Mesenchymal stem cell (in vitro differentiated cells and primary cell): ENCODE measurements around the gene PCDHB6.
"Not testable (repeated sequence)": the region's sequence is repeated elsewhere in the genome, so short reads cannot be mapped to it uniquely, and the experiment has no call there.

ENCODE experiments used
- DNase-seq: peaks from one replicate; pipeline ENCODE4 v3.0.0-alpha.2; 2013
- H2AFZ ChIP-seq: one replicate; pipeline ENCODE4 v1.6.1; 2013; ENCODE audit warnings: low read depth, mild to moderate bottlenecking, control low read depth, inconsistent platforms, low read length, moderate library complexity
- H2AK5ac ChIP-seq: 2 replicates; pipeline ENCODE4 v1.6.1; 2013; ENCODE audit warnings: low read length, moderate library complexity, mild to moderate bottlenecking, inconsistent platforms; ENCODE audit not compliant: severe bottlenecking
- H2BK120ac ChIP-seq: one replicate; pipeline ENCODE4 v1.6.1; 2013; ENCODE audit warnings: low read depth, mild to moderate bottlenecking, inconsistent platforms, low read length, moderate library complexity
- H2BK12ac ChIP-seq, 2 experiments: one replicate each; pipeline ENCODE4 v1.6.1; 2013; ENCODE audit warnings: inconsistent platforms in 2 of 2, low read length in 2 of 2, mild to moderate bottlenecking in 2 of 2, moderate library complexity in 2 of 2, control low read depth in 1 of 2
- H2BK15ac ChIP-seq: one replicate; pipeline ENCODE4 v1.6.1; 2013; ENCODE audit warnings: mild to moderate bottlenecking, low read depth, inconsistent platforms; ENCODE audit not compliant: poor library complexity, severe bottlenecking
- H2BK5ac ChIP-seq: 2 replicates; pipeline ENCODE4 v1.6.1; 2013; ENCODE audit warnings: low read depth, mild to moderate bottlenecking, low read length, control low read depth, inconsistent platforms; ENCODE audit not compliant: poor library complexity, severe bottlenecking
- H3K14ac ChIP-seq, 2 experiments: one replicate each; pipeline ENCODE4 v1.6.1; 2013; ENCODE audit warnings: inconsistent platforms in 2 of 2, low read length in 2 of 2, control low read depth in 1 of 2, mild to moderate bottlenecking in 1 of 2, moderate library complexity in 1 of 2
- H3K18ac ChIP-seq, 2 experiments: one replicate each; pipeline ENCODE4 v1.6.1; 2013; ENCODE audit warnings: inconsistent platforms in 2 of 2, low read length in 2 of 2, control low read depth in 1 of 2, low read depth in 1 of 2, mild to moderate bottlenecking in 1 of 2
- H3K23ac ChIP-seq, 2 experiments: one replicate each; pipeline ENCODE4 v1.6.1; 2013; ENCODE audit warnings: inconsistent platforms in 2 of 2, low read length in 2 of 2, mild to moderate bottlenecking in 2 of 2, moderate library complexity in 2 of 2, control low read depth in 1 of 2
- H3K27ac ChIP-seq: 2 replicates; pipeline ENCODE4 v1.5.1; 2013; ENCODE audit warnings: mild to moderate bottlenecking, moderate library complexity, low read length, control low read depth, inconsistent platforms; ENCODE audit not compliant: poor library complexity, severe bottlenecking
- H3K27me3 ChIP-seq, 2 experiments: 2 replicates each; pipeline versions ENCODE4 v1.6.1 to v1.7.0; 2013; ENCODE audit warnings: low read length in 2 of 2, mild to moderate bottlenecking in 2 of 2, moderate library complexity in 2 of 2, control low read depth in 1 of 2, inconsistent platforms in 1 of 2; ENCODE audit not compliant: control insufficient read depth in 1 of 2, insufficient read depth in 1 of 2
- H3K36me3 ChIP-seq, 2 experiments: 2 replicates each; pipeline versions ENCODE4 v1.6.1 to v1.7.0; 2013; ENCODE audit warnings: low read length in 2 of 2, control low read depth in 1 of 2, inconsistent platforms in 1 of 2, low read depth in 1 of 2, mild to moderate bottlenecking in 1 of 2; ENCODE audit not compliant: insufficient read depth in 2 of 2, control insufficient read depth in 1 of 2
- H3K4ac ChIP-seq, 2 experiments: one replicate each; pipeline ENCODE4 v1.6.1; 2013; ENCODE audit warnings: inconsistent platforms in 2 of 2, low read length in 2 of 2, mild to moderate bottlenecking in 2 of 2, moderate library complexity in 2 of 2, control low read depth in 1 of 2, low read depth in 1 of 2
- H3K4me1 ChIP-seq: 2 replicates; pipeline ENCODE4 v1.6.1; 2013; ENCODE audit warnings: low read depth, low read length, control low read depth; ENCODE audit not compliant: control insufficient read depth, insufficient read depth
- H3K4me2 ChIP-seq: 2 replicates; pipeline ENCODE4 v1.6.1; 2013; ENCODE audit warnings: low read length, mild to moderate bottlenecking, inconsistent platforms; ENCODE audit not compliant: poor library complexity, severe bottlenecking
- H3K4me3 ChIP-seq, 2 experiments: 2 replicates each; pipeline versions ENCODE4 v1.5.1 to v1.7.0; 2013; ENCODE audit warnings: low read length in 2 of 2, mild to moderate bottlenecking in 2 of 2, control low read depth in 1 of 2, low read depth in 1 of 2; ENCODE audit not compliant: insufficient read depth in 1 of 2
- H3K79me1 ChIP-seq: replicated peaks from 2 replicates; pipeline ENCODE4 v1.6.1; 2013; ENCODE audit warnings: mild to moderate bottlenecking, control low read depth, low read length, inconsistent platforms; ENCODE audit not compliant: poor library complexity, severe bottlenecking
- H3K9ac ChIP-seq: 2 replicates; pipeline ENCODE4 v1.7.0; 2013; ENCODE audit warnings: mild to moderate bottlenecking, low read length, moderate library complexity
- H3K9me3 ChIP-seq: 2 replicates; pipeline ENCODE4 v1.7.0; 2013; ENCODE audit warnings: mild to moderate bottlenecking, low read length; ENCODE audit not compliant: control insufficient read depth
- H4K8ac ChIP-seq: one replicate; pipeline ENCODE4 v1.6.1; 2013; ENCODE audit warnings: inconsistent platforms, mild to moderate bottlenecking, low read length, moderate library complexity
- H4K91ac ChIP-seq: one replicate; pipeline ENCODE4 v1.6.1; 2013; ENCODE audit warnings: mild to moderate bottlenecking, low read length, inconsistent platforms
- WGBS: methylation state at CpG from one replicate; pipeline ENCODE4 v1.1.7; 2013; ENCODE audit warnings: mixed read lengths; 5-methylcytosine and 5-hydroxymethylcytosine counted together

Gene PCDHB6

GRCh38 chr5:141157901-141158300 is 8.0 kb downstream of the PCDHB6 start:
- WGBS, result 90% methylated on average over 18 of the region's 28 CpGs
- not testable (repeated sequence) for H2AK5ac ChIP-seq, H2BK12ac ChIP-seq, H4K91ac ChIP-seq, DNase-seq, H3K4ac ChIP-seq, H3K14ac ChIP-seq, H2BK15ac ChIP-seq, H3K23ac ChIP-seq, H3K36me3 ChIP-seq, H3K27ac ChIP-seq, H3K4me1 ChIP-seq, H3K27me3 ChIP-seq, H3K18ac ChIP-seq, H2AFZ ChIP-seq, H4K8ac ChIP-seq, H2BK5ac ChIP-seq, H2BK120ac ChIP-seq, H3K4me2 ChIP-seq, H3K79me1 ChIP-seq, H3K4me3 ChIP-seq, H3K9ac ChIP-seq
- H3K9me3 ChIP-seq, result peaks cover 59% of the 10 kb centered on the region

GRCh38 chr5:141172381-141173204 is 22.7 kb downstream of the PCDHB6 start, which contains the start of gene PCDHB7:
Gene PCDHB7, plus strand, starts transcription at chr5:141172644. Its CDS starts 192 bp downstream, at chr5:141172836.
- Histone ChIP-seq H3K9me3 (peaks cover 61% of the 10 kb centered on the region), H2BK120ac (no peak within 1 kb of the TSS), H3K27ac (no peak within 1 kb of the TSS), H3K4me1 (no peaks in the 10 kb centered on the region), H3K4me2 (no peak within 1 kb of the TSS), H3K4me3 (peak within 1 kb of the TSS in 1 of 2 experiments; percentile 59), H3K27me3 (no peaks in the 10 kb centered on the region), H3K23ac (no peak within 1 kb of the TSS), H3K14ac (no peak within 1 kb of the TSS), H3K18ac (no peak within 1 kb of the TSS), H3K4ac (no peak within 1 kb of the TSS), H2AFZ (no peak within 1 kb of the TSS), H4K8ac (no peak within 1 kb of the TSS), H3K36me3 (no peaks in the 10 kb centered on the region), H2BK12ac (no peak within 1 kb of the TSS), H2BK5ac (no peak within 1 kb of the TSS), H3K9ac (peak within 1 kb of the TSS; percentile 55), H4K91ac (no peak within 1 kb of the TSS), H2AK5ac (no peak within 1 kb of the TSS), H2BK15ac (no peak within 1 kb of the TSS), H3K79me1 (no peaks in the 10 kb centered on the region)
- 76% methylated on average over 20 of the region's 20 CpGs for WGBS
- DNase-seq, result peak; percentile 13

GRCh38 chr5:141174291-141175104 is 24.6 kb downstream of the PCDHB6 start:
- WGBS, result 94% methylated on average over 68 of the region's 79 CpGs
- not testable (repeated sequence) for H4K91ac ChIP-seq, DNase-seq, H2BK5ac ChIP-seq, H2BK120ac ChIP-seq, H3K23ac ChIP-seq, H2BK15ac ChIP-seq, H3K79me1 ChIP-seq, H3K4me3 ChIP-seq, H2AK5ac ChIP-seq, H3K27ac ChIP-seq, H3K27me3 ChIP-seq, H2BK12ac ChIP-seq, H3K14ac ChIP-seq, H3K18ac ChIP-seq, H3K4me2 ChIP-seq, H3K4me1 ChIP-seq, H3K4ac ChIP-seq, H3K36me3 ChIP-seq, H4K8ac ChIP-seq, H2AFZ ChIP-seq, H3K9ac ChIP-seq
- peaks cover 56% of the 10 kb centered on the region for H3K9me3 ChIP-seq

- Histone ChIP-seq H3K4ac (no peak overlapping the region), H2BK15ac (no peak overlapping the region), H2BK12ac (no peak overlapping the region), H3K9ac (no peak overlapping the region), H3K4me1 (no peaks in the 10 kb centered on the region), H3K27me3 (no peaks in the 10 kb centered on the region), H3K4me2 (no peak overlapping the region), H2AK5ac (no peak overlapping the region), H2AFZ (no peak overlapping the region), H2BK5ac (no peak overlapping the region), H2BK120ac (no peak overlapping the region), H3K23ac (no peak overlapping the region), H3K27ac (no peak overlapping the region), H4K8ac (no peak overlapping the region), H3K18ac (no peak overlapping the region), H3K9me3 (peaks cover 54% of the 10 kb centered on the region), H3K4me3 (no peak overlapping the region), H3K14ac (no peak overlapping the region), H4K91ac (no peak overlapping the region), H3K36me3 (no peaks in the 10 kb centered on the region), H3K79me1 (no peaks in the 10 kb centered on the region)
- no peak for DNase-seq
- WGBS, result 100% methylated on average over 1 of the region's 1 CpG
Observed at GRCh38 chr5:141175933-141176332, 26.1 kb downstream of the PCDHB6 start.
